ENCODE data around the gene SEZ6L2. TPM values are rescaled to one million over a fixed set of nuclear protein-coding genes. Genes with fewer than 3 reads are reported as not detected.

SEZ6L2 gene
- total and polyA plus RNA-seq, 2 of the 8 experiments (the other 6 are each of a cell fraction or from before 2014, with no cell fraction given) = 43.5 to 47.7 TPM

GRCh38 chr16:29921034-29921385 lies 21.7 kb upstream of the SEZ6L2 start:
- no peak overlapping the region for H2BK5ac ChIP-seq (ENCODE audit: low read depth, low read length)
- no peak overlapping the region for H3K9ac ChIP-seq (replicated peaks in 1 of 4; ENCODE audit: extremely low read depth in 1 of 4, low read depth in 3 of 4, low read length in 3 of 4)
- no peak overlapping the region for H4K5ac ChIP-seq (ENCODE audit: insufficient read length, low read depth, low read length)
- DNase-seq (ENCODE audit: low read depth in 1 of 2, low spot score in 2 of 2) (no peak), FAIRE-seq (no peak)
- ChIA-PET POLR2A (ENCODE audit: partially characterized antibody) (interaction anchor here (1.6 to 4.3 kb wide), 2 partner anchors 10 to 20 kb away, joined by 5 to 25 read pairs; no protein-coding TSS in a partner anchor), CTCF (ENCODE audit: partially characterized antibody) (interaction anchor here (1.3 to 1.5 kb wide), 2 partner anchors 9 to 23 kb away, joined by 3 to 4 read pairs; no protein-coding TSS in a partner anchor)
- H3K9me3 ChIP-seq (ENCODE audit: insufficient read depth in 2 of 2, low read depth in 1 of 2, low read length in 1 of 2) = no peaks in the 10 kb centered on the region
- no peak overlapping the region for H2AK5ac ChIP-seq (ENCODE audit: low read depth, low read length)
- H3K4me2 ChIP-seq (ENCODE audit: insufficient read depth in 1 of 2, low read depth in 2 of 2, low read length in 2 of 2) = no peak overlapping the region
- H2BK12ac ChIP-seq (ENCODE audit: low read depth, low read length) = no peak overlapping the region
- TF ChIP-seq CREB1 (IDR thresholded peaks at IDR 0.05) (no peak), NANOG (IDR thresholded peaks at IDR 0.05; ENCODE audit: insufficient read depth, low read depth, low read length, poor library complexity, severe bottlenecking) (no peak), GTF2F1 (IDR thresholded peaks at IDR 0.05; ENCODE audit: borderline replicate concordance, low read depth, low read length) (no peak), SRF (IDR thresholded peaks at IDR 0.05; ENCODE audit: low read depth, low read length) (no peak), ASH2L (IDR thresholded peaks at IDR 0.05; ENCODE audit: low read length) (no peak), HDAC6 (IDR thresholded peaks at IDR 0.05; ENCODE audit: low read depth, low read length) (no peak), NRF1 (IDR thresholded peaks at IDR 0.05; ENCODE audit: low read depth, low read length) (no peak), HDAC2 (IDR thresholded peaks at IDR 0.05; ENCODE audit: borderline replicate concordance in 1 of 2, low read depth in 2 of 2, low read length in 2 of 2) (no peak), ZNF274 (IDR thresholded peaks at IDR 0.05; ENCODE audit: borderline replicate concordance, extremely low read depth, low read length) (no peak)
- WGBS, 2 experiments (ENCODE audit: extremely low coverage in 1 of 2, insufficient coverage in 1 of 2, insufficient read length in 1 of 2, insufficient replicate concordance in 2 of 2, low coverage in 1 of 2, low lambda C conversion rate in 2 of 2, missing lambda C conversion rate in 1 of 2) = 87% methylated on average over 3 of the region's 3 CpGs; no CpG with 5 or more reads in 1 of the 2 experiments
- peaks cover 5% of the 10 kb centered on the region; the same call in 1 of the 2 replicates for H3K23me2 ChIP-seq (ENCODE audit: low read depth, low read length)
- H3K18ac ChIP-seq (ENCODE audit: extremely low read depth, low read length) = no peak overlapping the region
- no peak overlapping the region for H3K56ac ChIP-seq (replicated peaks; ENCODE audit: insufficient read length, low read depth, low read length)
- no peak overlapping the region for H2BK20ac ChIP-seq (ENCODE audit: low read length)
- peaks cover 0 to 5% of the 10 kb centered on the region in 2 experiments; a peak in 1 of 4 replicates for H3K79me2 ChIP-seq (ENCODE audit: control insufficient read depth in 1 of 2, insufficient read depth in 2 of 2, low read length in 2 of 2)
- H2AFZ ChIP-seq (ENCODE audit: low read length) = no peak overlapping the region
- no peaks in the 10 kb centered on the region for H3K27me3 ChIP-seq (replicated peaks in 1 of 4; ENCODE audit: control insufficient read depth in 3 of 4, extremely low read depth in 1 of 4, insufficient read depth in 3 of 4, low read length in 3 of 4)
- no peak overlapping the region for H3K23ac ChIP-seq (ENCODE audit: insufficient read length)
- peaks cover 3 to 4% of the 10 kb centered on the region in 2 experiments for H4K20me1 ChIP-seq (replicated peaks in 1 of 2; ENCODE audit: control insufficient read depth in 1 of 2, insufficient read depth in 2 of 2, low read length in 2 of 2)
- H3K36me3 ChIP-seq (ENCODE audit: control insufficient read depth in 2 of 4, insufficient read depth in 4 of 4, low read length in 3 of 4) = peaks cover 0 to 9% (median under 1%) of the 10 kb centered on the region in 4 experiments; a peak in 4 of 8 replicates
- 0 out of 7 replicates have a peak, but pooled peaks cover 0 to 2% (median 0%) of the 10 kb centered on the region in 4 experiments for H3K4me1 ChIP-seq (replicated peaks in 1 of 4; ENCODE audit: control insufficient read depth in 3 of 4, insufficient read depth in 4 of 4, low read length in 3 of 4)
- H4K91ac ChIP-seq (replicated peaks; ENCODE audit: insufficient read length, low read length) = no peak overlapping the region
- no peak overlapping the region for H2BK120ac ChIP-seq (replicated peaks; ENCODE audit: low read depth, low read length)
- no peak overlapping the region for H3K4me3 ChIP-seq (ENCODE audit: extremely low read depth in 1 of 4, insufficient read depth in 2 of 4, low read depth in 3 of 4, low read length in 4 of 4)
- no peak overlapping the region for H4K8ac ChIP-seq (ENCODE audit: extremely low read depth, insufficient read depth, low read length)
- no peak overlapping the region for H2BK15ac ChIP-seq (ENCODE audit: low read length)
- H3K4ac ChIP-seq (replicated peaks; ENCODE audit: insufficient read length, low read depth, low read length) = no peak overlapping the region
- no peak overlapping the region for H3K27ac ChIP-seq (ENCODE audit: low read depth, low read length)
- H3K14ac ChIP-seq (ENCODE audit: insufficient read length) = no peak overlapping the region
- H3K79me1 ChIP-seq (ENCODE audit: low read depth, low read length) = no peaks in the 10 kb centered on the region
